IPS-15b (cell line): Measurements from ENCODE around the gene CCDC50.

ENCODE experiments used
- H3K27me3 ChIP-seq: one replicate; pipeline ENCODE4 v1.6.1; 2013; ENCODE audit warnings: low read length; ENCODE audit not compliant: control insufficient read depth, insufficient read depth
- H3K36me3 ChIP-seq: one replicate; pipeline ENCODE4 v1.6.1; 2013; ENCODE audit warnings: low read length; ENCODE audit not compliant: control insufficient read depth, insufficient read depth
- H3K4me1 ChIP-seq: one replicate; pipeline ENCODE4 v1.6.1; 2013; ENCODE audit warnings: mild to moderate bottlenecking, low read length; ENCODE audit not compliant: control insufficient read depth, insufficient read depth
- H3K4me3 ChIP-seq: one replicate; pipeline ENCODE4 v1.5.1; 2013; ENCODE audit warnings: low read depth, low read length
- H3K9ac ChIP-seq: one replicate; pipeline ENCODE4 v1.6.1; 2013; ENCODE audit warnings: low read depth, mild to moderate bottlenecking, low read length
- H3K9me3 ChIP-seq: one replicate; pipeline ENCODE4 v1.6.1; 2013; ENCODE audit warnings: mild to moderate bottlenecking, low read length; ENCODE audit not compliant: control insufficient read depth, insufficient read depth

Gene CCDC50

DNA sequence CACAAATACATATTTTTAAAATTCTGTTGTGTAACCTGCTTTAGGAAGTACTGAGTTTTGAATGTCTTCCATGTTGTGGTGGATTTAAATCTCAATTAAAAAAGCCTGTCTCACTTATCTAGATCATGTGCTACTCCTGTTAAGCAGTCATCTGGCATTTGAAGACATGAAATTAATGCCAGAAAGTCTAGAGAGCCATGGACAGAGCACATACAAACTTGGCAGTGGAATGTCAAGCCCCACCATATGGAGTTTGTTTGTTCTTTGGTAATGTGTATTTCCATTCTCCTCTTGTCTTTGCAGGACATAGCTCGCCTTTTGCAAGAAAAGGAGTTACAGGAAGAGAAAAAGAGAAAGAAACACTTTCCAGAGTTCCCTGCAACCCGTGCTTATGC lies 40.4 kb downstream of the CCDC50 start:
- H3K9ac ChIP-seq = no peak overlapping the region

DNA sequence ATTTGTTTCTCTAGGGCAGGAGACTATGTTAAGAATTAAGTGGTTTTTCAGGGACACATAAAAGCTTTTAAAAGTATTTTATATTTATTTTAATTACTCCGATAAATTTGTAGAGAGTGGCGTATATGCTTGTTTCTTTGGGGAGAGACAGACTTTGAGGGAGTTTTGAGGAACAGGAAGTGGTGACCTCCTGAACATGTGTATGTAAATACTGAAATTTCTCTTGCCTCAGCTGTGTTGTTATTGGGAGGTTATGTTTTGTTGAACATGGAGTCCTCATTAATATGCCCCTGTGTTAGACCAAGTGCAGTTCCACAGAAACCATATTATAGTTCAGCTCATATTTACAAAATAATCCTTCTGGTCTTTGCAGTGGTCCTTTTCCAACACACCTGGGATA lies 42.9 kb downstream of the CCDC50 start:
- Histone ChIP-seq H3K9ac (no peak overlapping the region), H3K27me3 (no peaks in the 10 kb centered on the region), H3K4me3 (no peak overlapping the region), H3K4me1 (peaks cover 18% of the 10 kb centered on the region), H3K9me3 (no peaks in the 10 kb centered on the region), H3K36me3 (peaks cover 5% of the 10 kb centered on the region)

More for the DNA sequence above, 40.4 kb downstream of the CCDC50 start:
- H3K36me3 ChIP-seq = no peaks in the 10 kb centered on the region
- H3K9me3 ChIP-seq = no peaks in the 10 kb centered on the region
- no peaks in the 10 kb centered on the region for H3K27me3 ChIP-seq
- H3K4me1 ChIP-seq = peaks cover 18% of the 10 kb centered on the region
- H3K4me3 ChIP-seq = no peak overlapping the region

DNA sequence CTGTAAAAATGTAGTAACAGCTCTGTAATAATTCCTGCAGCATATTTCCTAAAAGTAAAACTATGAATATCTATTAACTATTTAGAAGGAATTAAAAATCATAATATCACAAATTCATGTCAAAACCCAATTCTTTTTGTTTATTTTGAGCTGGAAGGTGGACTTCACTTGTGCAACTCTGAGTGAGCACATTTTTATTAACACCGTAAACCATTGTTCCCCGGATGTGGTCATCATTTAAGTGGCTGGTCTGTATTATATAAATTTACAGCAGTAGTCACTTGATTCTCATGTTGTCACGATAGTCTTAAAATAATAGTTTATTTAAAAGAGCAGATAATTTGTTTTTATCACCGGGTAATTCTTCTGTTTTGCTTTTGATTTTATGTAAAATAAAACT lies 44.1 kb downstream of the CCDC50 start:
- Histone ChIP-seq H3K36me3 (peaks cover 5% of the 10 kb centered on the region), H3K27me3 (no peaks in the 10 kb centered on the region), H3K4me1 (peaks cover 18% of the 10 kb centered on the region), H3K9me3 (no peaks in the 10 kb centered on the region), H3K9ac (no peak overlapping the region), H3K4me3 (no peak overlapping the region)

DNA sequence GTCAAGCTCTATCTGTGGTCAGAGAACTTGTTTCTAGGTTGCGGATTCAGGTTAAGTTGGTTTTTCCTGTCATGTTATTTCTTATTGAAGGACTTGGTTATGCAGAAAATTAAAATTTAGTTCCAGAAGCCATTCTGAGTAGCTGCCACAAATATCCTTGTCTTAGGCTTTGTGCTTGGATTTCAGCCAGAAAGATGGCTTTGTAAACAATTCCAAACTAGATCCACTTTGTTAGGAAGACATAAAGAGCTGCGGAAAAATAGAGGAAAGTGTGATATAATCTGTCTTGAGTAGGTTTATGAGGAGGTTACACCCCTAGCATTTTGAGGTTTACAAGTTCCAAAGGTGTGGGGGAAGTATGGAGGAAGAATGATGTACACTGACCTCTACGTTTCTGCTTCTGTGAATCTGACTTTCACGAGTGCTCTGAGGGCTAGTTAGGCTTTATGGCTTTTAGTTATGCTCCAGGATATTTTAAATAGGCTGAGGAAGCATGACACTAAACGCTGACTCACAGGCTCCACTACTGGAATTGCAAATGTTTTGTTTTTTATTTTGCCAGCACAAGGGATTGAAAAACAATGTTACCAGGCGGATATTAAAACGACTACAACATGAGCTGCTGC lies 47.4 kb downstream of the CCDC50 start:
- H3K9me3 ChIP-seq = no peaks in the 10 kb centered on the region
- no peak overlapping the region for H3K9ac ChIP-seq
- no peaks in the 10 kb centered on the region for H3K27me3 ChIP-seq
- H3K36me3 ChIP-seq = peaks cover 5% of the 10 kb centered on the region
- H3K4me3 ChIP-seq = no peak overlapping the region
- peaks cover 4% of the 10 kb centered on the region for H3K4me1 ChIP-seq

GRCh38 chr3:191378142-191378812 lies 49.1 kb downstream of the CCDC50 start:
- Histone ChIP-seq H3K4me1 (peaks cover 12% of the 10 kb centered on the region), H3K4me3 (no peak overlapping the region), H3K36me3 (peaks cover 5% of the 10 kb centered on the region), H3K27me3 (no peaks in the 10 kb centered on the region), H3K9ac (no peak overlapping the region), H3K9me3 (no peaks in the 10 kb centered on the region)

GRCh38 chr3:191379446-191379845 lies 50.3 kb downstream of the CCDC50 start:
- Histone ChIP-seq H3K9ac (no peak overlapping the region), H3K27me3 (no peaks in the 10 kb centered on the region), H3K4me1 (peaks cover 14% of the 10 kb centered on the region), H3K9me3 (no peaks in the 10 kb centered on the region), H3K36me3 (peaks cover 5% of the 10 kb centered on the region), H3K4me3 (no peak overlapping the region)

- Histone ChIP-seq H3K4me1 (peaks cover 14% of the 10 kb centered on the region), H3K27me3 (no peaks in the 10 kb centered on the region), H3K9ac (no peak overlapping the region), H3K4me3 (no peak overlapping the region), H3K9me3 (no peaks in the 10 kb centered on the region), H3K36me3 (peaks cover 4% of the 10 kb centered on the region)
Observed at GRCh38 chr3:191380001-191380400, 50.8 kb downstream of the CCDC50 start.

GRCh38 chr3:191381303-191381702 lies 52.1 kb downstream of the CCDC50 start:
- no peaks in the 10 kb centered on the region for H3K27me3 ChIP-seq
- no peak overlapping the region for H3K9ac ChIP-seq
- no peak overlapping the region for H3K4me3 ChIP-seq
- H3K36me3 ChIP-seq = no peaks in the 10 kb centered on the region
- H3K4me1 ChIP-seq = peaks cover 14% of the 10 kb centered on the region
- H3K9me3 ChIP-seq = no peaks in the 10 kb centered on the region

GRCh38 chr3:191382661-191383060 lies 53.5 kb downstream of the CCDC50 start:
- Histone ChIP-seq H3K36me3 (no peaks in the 10 kb centered on the region), H3K9ac (no peak overlapping the region), H3K27me3 (no peaks in the 10 kb centered on the region), H3K4me3 (no peak overlapping the region), H3K9me3 (no peaks in the 10 kb centered on the region), H3K4me1 (peaks cover 10% of the 10 kb centered on the region)

DNA sequence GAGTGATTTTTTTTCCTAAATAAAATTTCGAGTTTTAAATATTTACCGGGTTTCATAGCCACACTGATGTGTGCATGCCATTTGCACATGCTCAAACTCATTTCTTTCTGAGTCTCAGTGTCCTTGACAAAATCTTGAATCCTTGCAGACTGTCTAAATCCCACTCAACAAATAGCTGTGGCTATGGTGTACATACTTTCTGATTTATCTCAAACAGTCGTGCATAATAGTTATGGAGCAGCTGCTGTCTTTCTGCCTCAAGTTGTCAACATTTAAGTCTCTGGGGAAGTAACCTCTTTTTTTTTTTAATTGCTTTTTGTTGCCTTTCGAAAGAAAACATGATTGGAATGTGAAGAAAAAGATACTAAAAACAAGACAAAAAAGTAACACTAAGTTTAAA lies 53.9 kb downstream of the CCDC50 start:
- no peaks in the 10 kb centered on the region for H3K36me3 ChIP-seq
- no peak overlapping the region for H3K4me3 ChIP-seq
- H3K9ac ChIP-seq = no peak overlapping the region
- H3K4me1 ChIP-seq = peaks cover 10% of the 10 kb centered on the region
- no peaks in the 10 kb centered on the region for H3K27me3 ChIP-seq
- no peaks in the 10 kb centered on the region for H3K9me3 ChIP-seq

- no peaks in the 10 kb centered on the region for H3K27me3 ChIP-seq
- no peaks in the 10 kb centered on the region for H3K36me3 ChIP-seq
- no peaks in the 10 kb centered on the region for H3K9me3 ChIP-seq
- no peak overlapping the region for H3K9ac ChIP-seq
- H3K4me1 ChIP-seq = peaks cover 10% of the 10 kb centered on the region
- H3K4me3 ChIP-seq = no peak overlapping the region
Observed at GRCh38 chr3:191385101-191385500, 55.9 kb downstream of the CCDC50 start.

DNA sequence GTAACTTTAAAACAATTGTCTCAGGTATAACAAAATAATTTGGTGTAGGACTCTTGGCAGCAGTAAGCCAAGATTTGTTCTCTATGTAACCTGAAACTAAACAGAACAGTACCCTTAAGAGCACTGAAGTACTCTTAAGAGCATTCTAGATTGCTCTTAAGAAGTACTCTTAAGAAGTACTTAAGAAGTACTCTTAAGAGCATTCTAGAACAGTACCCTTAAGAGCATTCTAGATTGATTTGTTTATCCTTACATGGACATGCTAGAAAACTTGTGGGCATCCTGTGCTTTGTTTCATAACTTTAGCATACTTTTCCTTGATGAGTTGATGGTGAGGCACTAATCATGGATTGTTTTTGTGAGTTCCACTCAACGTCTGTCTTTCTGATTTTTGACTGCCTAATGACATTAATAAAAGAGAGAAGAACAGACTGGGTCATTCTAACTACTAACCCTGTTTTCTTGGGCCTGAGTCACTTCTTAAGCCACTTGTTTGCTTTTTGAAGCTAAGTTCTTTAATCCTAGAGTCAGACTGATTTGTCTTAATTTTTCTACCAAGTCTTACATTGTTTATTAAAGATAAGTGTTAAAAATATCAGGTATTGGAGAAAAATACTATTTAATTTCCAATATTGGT lies 58.4 kb downstream of the CCDC50 start:
- Histone ChIP-seq H3K9ac (no peak overlapping the region), H3K9me3 (no peaks in the 10 kb centered on the region), H3K36me3 (no peaks in the 10 kb centered on the region), H3K4me1 (peaks cover 25% of the 10 kb centered on the region), H3K27me3 (no peaks in the 10 kb centered on the region), H3K4me3 (no peak overlapping the region)
